KOPT-K1 (cell line): ENCODE results near the gene GCHFR.
A peak's percentile ranks its signal among the peaks of the same experiment; 100 is the strongest.

Experiments
- H3K27ac ChIP-seq: fragments of 200-600 bp; sonication (generic); 2 replicates; pipeline ENCODE4 v1.5.1; 2016; ENCODE audit warnings: antibody characterized with exemption, mild to moderate bottlenecking, low read depth, low read length; ENCODE audit not compliant: poor library complexity, severe bottlenecking
- H3K36me3 ChIP-seq: fragments of 200-600 bp; sonication (generic); 2 replicates; pipeline ENCODE4 v1.5.1; 2017; ENCODE audit warnings: antibody characterized with exemption, mild to moderate bottlenecking, low read length, moderate library complexity; ENCODE audit not compliant: insufficient read depth
- H3K9me3 ChIP-seq: fragments of 200-600 bp; sonication (generic); 2 replicates; pipeline ENCODE4 v1.5.1; 2017; ENCODE audit warnings: antibody characterized with exemption, low read length, mild to moderate bottlenecking; ENCODE audit not compliant: insufficient read depth, poor library complexity, severe bottlenecking

The GCHFR gene

DNA sequence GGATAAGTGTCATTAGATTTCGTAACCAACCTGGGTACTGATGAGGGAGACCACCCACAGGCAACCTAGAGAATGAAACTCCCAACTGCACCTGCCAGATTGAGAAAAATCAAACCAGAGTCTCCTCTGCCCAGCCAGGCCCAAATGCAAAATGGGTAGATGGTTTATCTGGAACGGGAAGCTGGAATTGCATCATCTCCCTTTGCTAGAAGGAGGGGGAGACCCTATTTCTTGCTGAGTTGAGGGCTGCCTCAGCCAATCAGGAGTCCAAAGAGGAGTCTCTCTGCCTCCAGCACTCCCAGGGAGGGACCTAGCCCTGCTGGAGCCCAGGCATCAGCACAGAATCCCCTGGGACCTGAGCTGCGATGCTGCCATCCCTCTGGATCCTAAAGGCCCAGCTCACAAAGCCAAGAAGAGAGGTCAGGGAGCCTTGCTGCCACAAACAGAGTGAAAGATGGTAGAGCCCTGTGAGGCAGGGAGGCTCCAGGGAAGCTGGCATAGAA, 16.9 kb upstream of the GCHFR start:
- H3K9me3 ChIP-seq: no peaks in the 10 kb centered on the region
- peak overlapping the region; percentile 20 for H3K27ac ChIP-seq
- H3K36me3 ChIP-seq: peaks cover 83% of the 10 kb centered on the region

DNA sequence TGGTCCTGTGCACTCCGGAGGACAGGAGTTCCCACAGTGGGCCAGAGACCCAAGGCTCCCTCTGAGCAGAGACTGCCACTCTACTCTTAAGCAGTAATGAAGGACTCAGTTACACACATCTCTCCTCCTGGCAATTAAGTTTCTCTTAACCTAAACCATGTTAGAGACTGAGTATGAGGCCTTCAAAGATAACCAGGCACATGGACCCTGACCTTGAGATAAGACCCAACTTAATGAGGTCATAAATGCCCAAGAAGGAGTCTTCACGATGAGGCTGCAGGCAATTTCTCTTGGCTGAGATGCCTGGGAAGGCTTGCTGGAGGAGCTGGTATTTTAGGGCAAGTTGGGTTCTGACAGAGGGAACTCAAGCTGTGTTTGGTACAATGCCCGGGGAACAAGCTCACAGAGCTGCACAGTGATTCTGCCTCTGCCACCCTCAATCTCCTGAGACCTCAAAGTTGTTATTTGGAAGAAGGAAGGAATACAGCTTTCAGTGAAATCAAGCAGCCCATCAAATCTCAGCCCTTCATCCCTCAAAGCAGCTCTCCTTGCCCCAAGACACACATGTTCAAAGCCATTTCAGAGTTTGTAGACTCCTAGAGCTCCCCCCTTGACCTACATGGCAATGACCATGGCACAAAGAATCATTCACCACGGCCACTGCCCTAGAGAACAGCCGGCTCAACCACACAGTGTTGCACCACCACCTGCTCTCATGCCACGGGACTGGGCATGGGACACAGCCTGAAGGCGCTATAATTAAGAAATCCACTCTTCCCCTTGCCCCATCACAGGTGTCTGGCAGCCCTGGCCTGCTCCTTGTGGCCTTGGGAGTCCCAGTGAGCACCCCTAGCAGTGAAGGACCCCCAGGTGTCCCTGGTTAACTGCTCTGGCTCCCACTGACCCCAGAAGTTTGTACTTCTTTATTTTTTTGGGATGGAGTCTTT, 15.9 kb upstream of the GCHFR start:
- H3K27ac ChIP-seq: peak overlapping the region; percentile 20
- H3K9me3 ChIP-seq: no peaks in the 10 kb centered on the region
- H3K36me3 ChIP-seq: peaks cover 83% of the 10 kb centered on the region

- no peaks in the 10 kb centered on the region for H3K9me3 ChIP-seq
- H3K36me3 ChIP-seq: peaks cover 80% of the 10 kb centered on the region
- no peak overlapping the region for H3K27ac ChIP-seq
Observed at GRCh38 chr15:40749151-40749630, 14.7 kb upstream of the GCHFR start.

- no peak overlapping the region for H3K27ac ChIP-seq
- peaks cover 63% of the 10 kb centered on the region for H3K36me3 ChIP-seq
- H3K9me3 ChIP-seq: no peaks in the 10 kb centered on the region
Observed at GRCh38 chr15:40750885-40751284, 13.0 kb upstream of the GCHFR start.

DNA sequence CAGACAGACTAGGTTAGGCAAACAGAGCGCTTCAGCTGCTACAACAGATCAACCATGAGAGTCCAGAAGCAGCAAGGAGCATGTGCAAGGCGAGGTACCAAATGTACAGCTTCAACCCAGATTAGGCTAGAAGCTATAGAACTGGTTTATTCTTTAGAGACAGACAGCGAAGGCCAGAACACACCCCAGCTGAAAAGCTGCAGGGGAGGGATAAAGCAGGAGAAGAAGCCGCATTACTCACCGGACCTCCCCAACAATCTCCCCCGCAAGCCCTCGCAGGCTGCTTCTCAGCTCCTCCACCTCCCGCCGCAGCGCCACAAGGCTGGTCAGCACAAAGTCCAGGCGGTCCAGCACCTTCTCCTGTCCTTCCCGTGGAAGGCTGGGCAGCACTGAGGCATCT, 12.1 kb upstream of the GCHFR start:
- Histone ChIP-seq H3K27ac (peak overlapping the region; percentile 96), H3K36me3 (peaks cover 60% of the 10 kb centered on the region), H3K9me3 (no peaks in the 10 kb centered on the region)

DNA sequence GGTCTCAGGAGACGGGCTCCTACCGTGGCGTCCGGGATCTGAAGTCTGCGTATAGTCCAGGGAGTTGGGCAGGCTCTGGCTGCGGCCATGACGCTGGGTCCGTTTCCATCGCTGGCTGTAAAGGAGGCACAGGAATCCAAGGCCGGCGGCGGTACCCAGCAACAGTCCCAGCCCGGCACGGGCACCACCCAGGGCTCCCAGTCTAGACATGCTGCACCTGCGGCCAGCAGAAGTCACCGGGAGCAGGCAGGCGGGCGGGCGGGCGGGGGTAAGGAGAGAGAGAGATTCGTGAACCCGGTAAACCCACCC, 9.3 kb upstream of the GCHFR start:
- H3K36me3 ChIP-seq: peaks cover 35% of the 10 kb centered on the region
- no peaks in the 10 kb centered on the region for H3K9me3 ChIP-seq
- peak overlapping the region; percentile 96 for H3K27ac ChIP-seq

DNA sequence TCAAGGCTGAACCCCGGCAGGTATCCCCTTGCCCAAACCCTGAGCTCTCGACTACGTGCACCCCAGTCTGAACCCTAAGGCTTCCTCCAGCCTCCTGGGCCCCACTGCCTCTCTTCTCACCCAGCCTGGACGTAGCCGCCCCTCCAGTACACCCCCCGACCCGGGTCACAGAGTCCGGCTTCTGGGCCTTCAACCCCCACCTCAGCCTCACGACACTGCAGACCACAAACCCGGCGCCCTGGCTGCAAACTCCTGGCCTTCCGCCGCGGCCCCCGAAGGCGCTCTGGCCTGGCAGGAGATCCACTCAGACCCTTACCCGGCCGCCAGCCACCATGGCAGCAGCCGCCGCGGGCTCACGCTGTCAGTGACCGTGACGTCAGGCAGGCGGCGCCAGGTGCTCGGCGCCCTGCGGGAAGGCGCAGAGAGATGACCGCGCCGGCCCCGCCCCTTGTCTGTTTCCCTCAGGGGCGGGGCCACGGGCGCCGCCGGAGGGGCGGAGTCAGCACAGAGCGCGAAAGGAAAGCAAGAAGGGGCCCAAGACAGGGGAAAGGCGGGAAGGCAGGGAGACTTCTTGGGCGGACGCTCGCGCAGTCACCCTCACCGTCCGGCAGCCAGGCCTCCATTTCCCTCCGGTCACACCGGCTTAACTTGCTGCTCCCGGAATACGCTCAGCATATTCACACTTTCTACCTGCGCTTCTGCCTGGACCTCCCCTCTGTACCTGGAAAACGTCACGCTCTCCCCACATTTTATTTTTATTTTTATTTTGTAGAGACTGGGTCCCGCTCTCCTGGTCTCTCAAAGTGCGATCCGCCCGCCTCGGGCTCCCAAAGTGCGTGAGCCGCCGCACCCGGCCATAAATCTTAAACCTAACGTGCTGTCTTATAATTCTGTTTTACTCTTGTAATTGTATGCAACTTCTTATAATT, 8.7 kb upstream of the GCHFR start, which contains the start of gene RMDN3:
TSS of gene RMDN3 (minus strand) at position 372 of the 929 bp plus-strand sequence. CDS start 471 bp downstream, outside the sequence.
- H3K9me3 ChIP-seq: no peaks in the 10 kb centered on the region

DNA sequence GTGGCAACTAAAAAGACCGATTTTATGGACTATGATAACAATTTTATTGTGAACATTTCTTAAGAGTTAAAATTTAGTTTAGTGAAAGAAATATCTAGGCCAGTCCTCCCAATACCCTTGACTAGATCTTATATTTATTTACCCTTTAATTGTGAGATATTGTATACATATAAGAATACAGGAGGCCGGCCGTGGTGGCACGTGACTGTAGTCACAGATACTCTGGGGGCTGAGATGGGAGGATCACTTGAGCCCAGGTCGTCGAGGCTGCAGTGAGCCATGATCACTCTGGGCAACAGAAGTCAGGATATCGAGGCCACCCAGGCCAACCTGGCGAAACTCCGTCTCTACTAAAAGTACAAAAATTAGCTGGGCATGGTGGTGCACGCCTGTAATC, 8.1 kb upstream of the GCHFR start:
- H3K27ac ChIP-seq: peak overlapping the region; percentile 96
- H3K36me3 ChIP-seq: peaks cover 23% of the 10 kb centered on the region
- no peaks in the 10 kb centered on the region for H3K9me3 ChIP-seq

More for the DNA sequence above, 8.7 kb upstream of the GCHFR start, which contains the start of gene RMDN3:
- Histone ChIP-seq H3K27ac (peak within 1 kb of the TSS; percentile 96), H3K36me3 (peaks cover 29% of the 10 kb centered on the region)

GRCh38 chr15:40756938-40757337, 6.9 kb upstream of the GCHFR start:
- Histone ChIP-seq H3K36me3 (peaks cover 12% of the 10 kb centered on the region), H3K9me3 (no peaks in the 10 kb centered on the region), H3K27ac (no peak overlapping the region)

DNA sequence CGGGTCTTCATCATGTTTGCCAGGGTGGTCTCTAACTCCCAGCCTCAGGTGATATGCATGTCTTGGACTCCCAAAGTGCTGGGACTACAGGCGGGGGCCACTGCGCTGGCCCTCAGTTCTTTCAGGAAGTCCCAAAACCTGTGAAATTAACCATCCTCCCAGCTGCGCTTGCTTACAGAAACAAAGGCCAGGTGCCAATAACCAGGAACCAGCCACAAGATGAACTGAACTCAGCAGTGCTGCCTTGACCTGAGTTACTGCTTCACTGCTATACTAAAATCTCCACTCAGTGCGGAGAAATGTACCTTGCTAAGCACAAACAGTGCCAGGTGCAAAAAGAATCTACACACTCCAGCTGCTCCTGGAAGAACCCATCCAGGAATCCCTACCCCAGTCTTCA, 3.9 kb upstream of the GCHFR start:
- no peaks in the 10 kb centered on the region for H3K36me3 ChIP-seq
- H3K27ac ChIP-seq: no peak overlapping the region
- H3K9me3 ChIP-seq: no peaks in the 10 kb centered on the region

- H3K9me3 ChIP-seq: no peaks in the 10 kb centered on the region
- H3K36me3 ChIP-seq: peaks cover 6% of the 10 kb centered on the region; the same call in 1 of the 2 replicates
- H3K27ac ChIP-seq: peak overlapping the region; percentile 51
Observed at GRCh38 chr15:40762919-40763800, 708 bp upstream of the GCHFR start.

DNA sequence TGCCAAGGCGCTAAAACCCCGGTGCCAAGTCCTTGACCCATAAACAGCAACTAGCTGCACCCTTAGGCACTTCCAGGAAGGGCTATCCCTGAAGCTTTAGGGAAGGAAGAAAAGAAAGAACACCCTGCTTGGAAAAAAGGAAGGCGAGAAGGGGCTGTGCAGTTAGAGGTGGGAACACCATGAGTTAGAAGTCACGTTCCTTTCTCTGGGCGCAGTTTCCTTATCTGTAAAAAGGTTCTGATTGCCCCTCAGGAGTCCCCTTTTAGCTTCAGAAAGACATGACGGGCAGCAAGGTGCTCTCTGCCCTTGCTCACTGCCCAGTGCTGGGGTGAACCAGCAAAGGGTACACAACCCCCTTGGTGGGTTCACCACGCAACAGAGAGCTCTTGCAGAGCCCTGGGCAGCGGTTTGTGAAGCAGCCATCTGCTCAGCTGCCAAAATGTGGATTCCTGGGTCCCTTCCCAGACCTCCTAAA, 798 bp downstream of the GCHFR start:
- Histone ChIP-seq H3K27ac (peak overlapping the region; percentile 51), H3K36me3 (peaks cover 6% of the 10 kb centered on the region; the same call in 1 of the 2 replicates), H3K9me3 (no peaks in the 10 kb centered on the region)

DNA sequence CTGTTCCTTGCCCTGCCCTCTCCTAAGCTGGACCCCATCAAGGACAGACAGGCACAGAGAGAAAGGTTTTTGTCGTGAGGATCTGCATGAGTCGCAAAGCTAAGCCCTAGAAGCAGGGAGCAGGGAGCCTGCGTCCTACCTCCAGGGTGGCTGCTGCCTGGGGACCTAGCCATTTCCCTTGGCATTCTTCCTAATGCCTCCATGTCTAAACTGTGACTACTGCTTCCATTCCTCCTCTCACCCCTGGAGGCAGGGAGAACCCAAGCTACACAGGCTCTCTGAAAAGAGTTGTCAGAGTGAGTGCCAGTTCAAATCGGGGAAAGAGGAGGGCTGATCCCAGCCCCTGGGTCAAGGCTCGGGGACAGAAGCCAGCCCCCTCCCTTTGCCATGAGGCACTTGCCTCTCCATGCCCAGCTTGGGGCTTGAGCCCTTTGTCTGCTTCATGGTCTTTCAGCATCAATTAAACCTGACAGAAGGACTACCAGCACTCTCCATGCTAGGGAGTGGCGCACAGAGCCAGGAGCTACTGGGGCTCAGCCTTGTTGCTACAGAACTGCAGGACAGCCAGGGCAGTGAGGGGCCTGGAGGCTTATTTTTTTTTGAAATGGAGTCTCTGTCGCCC, 2.4 kb downstream of the GCHFR start:
- Histone ChIP-seq H3K36me3 (peaks cover 6% of the 10 kb centered on the region; the same call in 1 of the 2 replicates), H3K27ac (peak overlapping the region; percentile 37), H3K9me3 (no peaks in the 10 kb centered on the region)
